Activated CD4-positive, CD25-positive, alpha-beta regulatory T cell (primary cell): Measurements from ENCODE around the gene TMEM131L.
A peak's percentile ranks its signal among the peaks of the same experiment; 100 is the strongest.

ENCODE experiments used
- DNase-seq, 4 experiments: peaks; one replicate each; lab custom pipeline; 2025; lab: John Stamatoyannopoulos, UW

Gene TMEM131L

GRCh38 chr4:153479101-153479500, 12.9 kb downstream of the TMEM131L start:
- DNase-seq, result no peak

GRCh38 chr4:153480704-153481103, 14.5 kb downstream of the TMEM131L start:
- no peak for DNase-seq

GRCh38 chr4:153481478-153481877, 15.3 kb downstream of the TMEM131L start:
- DNase-seq, result no peak

GRCh38 chr4:153483432-153484418, 17.6 kb downstream of the TMEM131L start:
- no peak for DNase-seq

GRCh38 chr4:153485359-153485758, 19.2 kb downstream of the TMEM131L start:
- no peak for DNase-seq

DNA sequence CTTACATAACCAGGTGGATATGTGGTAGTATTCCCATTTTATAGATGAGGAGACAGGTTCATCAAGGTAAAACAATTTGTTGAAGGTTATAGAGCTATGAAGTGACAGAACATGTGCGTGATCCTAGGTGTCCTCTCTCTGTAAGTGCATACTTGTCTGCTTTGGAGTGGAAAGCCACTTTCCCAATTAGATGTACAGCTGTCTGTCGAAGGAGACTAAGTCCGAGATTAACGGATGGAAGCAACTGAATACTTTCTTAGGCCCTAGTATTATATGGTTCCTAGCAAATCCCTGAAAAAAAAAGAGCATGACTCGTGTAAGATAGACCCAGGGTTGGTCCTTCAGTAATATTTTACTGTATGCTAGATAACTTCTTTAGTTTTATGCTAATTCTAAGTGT, 19.7 kb downstream of the TMEM131L start:
- DNase-seq, result no peak

DNA sequence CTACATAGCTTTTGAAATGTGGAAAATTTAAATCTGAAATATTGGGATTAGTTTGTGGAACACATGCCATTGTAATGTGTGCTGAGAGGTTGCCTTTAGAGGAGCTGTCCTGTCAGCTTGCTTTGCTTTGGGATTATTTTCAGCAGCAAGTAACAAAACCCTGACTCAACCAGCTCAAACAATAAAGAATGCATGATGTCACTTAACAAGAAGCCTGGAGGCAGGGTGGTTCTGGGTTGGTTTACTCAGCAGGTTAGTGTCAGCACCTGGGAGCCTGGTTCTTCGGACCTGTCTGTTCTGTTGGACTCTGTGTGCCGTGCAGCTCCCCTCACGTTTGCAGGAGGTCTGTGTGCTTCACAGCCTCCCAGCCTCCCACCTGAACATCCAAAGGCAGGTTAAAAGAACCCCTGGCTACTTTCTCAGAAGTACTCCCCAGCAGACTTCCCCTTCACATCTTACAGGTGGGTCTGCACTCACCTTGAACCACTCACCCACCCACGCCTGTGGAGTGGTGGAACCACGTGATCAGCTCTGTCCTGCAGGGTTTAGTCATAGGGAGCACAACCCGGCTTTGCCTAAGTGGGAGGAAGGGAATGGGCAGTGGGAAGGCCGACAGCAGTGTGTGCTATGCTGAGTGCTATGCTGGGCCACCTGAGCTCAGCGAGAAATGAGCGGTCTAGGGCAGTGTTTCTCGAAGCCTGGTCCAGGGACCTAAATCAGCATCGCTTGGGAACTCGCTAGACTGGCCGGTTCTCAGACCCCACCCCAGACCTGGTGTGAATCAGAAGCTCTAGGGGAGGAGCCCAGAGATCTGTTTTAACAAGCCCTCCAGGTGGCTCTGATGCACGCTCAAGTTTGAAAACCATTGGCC, 20.4 kb downstream of the TMEM131L start:
- DNase-seq, result no peak

- peak; percentile 31 to 50 (median 40) for DNase-seq
Measured at GRCh38 chr4:153488006-153488891, 22.1 kb downstream of the TMEM131L start.

DNA sequence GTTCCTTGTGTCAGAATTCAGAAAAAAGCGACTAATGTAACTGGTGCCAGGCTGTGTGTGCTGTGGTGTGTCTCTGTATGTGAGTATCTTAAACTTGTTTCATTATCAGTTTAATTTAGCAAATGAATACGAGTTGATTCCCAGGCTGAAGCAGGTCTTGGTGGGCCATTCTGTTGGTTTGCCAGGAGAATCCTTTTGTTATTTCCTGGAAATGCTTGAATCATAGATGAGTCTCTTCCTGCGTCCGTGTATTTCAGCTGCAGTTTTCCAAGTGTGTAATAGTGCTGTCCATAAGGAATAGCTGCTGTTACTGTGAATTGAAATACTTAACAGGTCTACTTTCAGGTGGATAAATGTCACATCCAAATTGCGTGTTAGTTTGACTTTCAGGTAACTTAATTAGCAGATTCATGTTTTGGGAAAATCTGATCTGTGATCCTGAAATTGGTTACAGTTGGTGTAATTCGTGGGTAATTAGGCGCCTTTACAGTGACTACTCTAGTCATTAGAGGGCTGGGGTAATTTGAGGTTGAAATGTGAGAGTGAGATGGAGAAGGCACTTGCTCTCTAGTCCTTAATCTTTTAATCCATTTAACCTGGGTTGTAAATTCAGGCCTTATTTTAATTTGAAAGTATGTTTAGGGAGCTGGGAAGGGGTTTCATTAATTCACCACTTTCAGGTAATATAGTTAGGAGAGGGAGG, 23.8 kb downstream of the TMEM131L start:
- DNase-seq, result no peak

DNA sequence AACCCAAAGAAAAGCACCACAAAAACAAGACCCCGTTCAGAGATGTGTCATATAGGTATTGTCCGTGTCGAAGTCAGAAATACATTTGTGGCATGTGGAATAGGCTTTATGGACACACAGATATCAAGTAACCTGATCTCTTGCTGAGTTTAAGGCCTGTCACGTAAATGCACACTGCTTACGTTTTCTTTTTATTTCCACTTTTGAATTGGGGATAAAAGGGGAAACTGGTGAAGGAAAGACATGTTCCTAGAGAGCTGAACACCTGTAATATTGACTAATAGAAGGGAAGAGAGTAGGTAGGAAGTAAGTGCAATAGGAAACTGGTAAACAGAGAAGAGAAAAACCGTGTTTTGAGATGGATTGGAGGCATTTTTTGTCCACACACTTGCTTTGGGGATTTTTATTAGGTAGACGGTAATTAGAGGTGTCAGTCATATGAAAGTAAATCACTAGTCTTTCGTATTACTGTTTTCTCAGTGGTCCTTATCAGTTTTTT, 24.9 kb downstream of the TMEM131L start:
- no peak for DNase-seq

DNA sequence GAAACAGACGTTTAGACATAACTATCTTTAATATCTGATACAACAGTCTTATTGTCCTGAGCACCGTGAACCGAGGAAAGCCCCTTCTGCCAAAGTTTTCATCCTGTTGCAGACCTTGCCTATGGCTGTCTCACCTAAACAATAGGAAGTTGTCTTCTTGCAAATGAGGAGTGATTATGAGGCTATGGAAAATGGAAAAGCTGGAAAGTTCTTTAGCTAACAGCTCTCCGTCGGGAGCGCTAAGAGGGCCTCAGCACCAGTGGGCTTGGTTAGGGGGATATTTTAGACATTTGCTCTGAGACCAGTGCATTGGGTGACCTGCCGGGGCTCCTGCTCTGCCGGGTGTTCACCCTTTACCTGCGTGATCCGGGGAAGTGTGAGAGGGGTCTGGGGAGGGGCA, 28.4 kb downstream of the TMEM131L start:
- no peak for DNase-seq

GRCh38 chr4:153495480-153496193, 29.5 kb downstream of the TMEM131L start:
- DNase-seq, result no peak

GRCh38 chr4:153497091-153497531, 31.0 kb downstream of the TMEM131L start:
- DNase-seq, result peak in 3 of 4 experiments; percentile 7 to 46 (median 10)

- no peak for DNase-seq
Measured at GRCh38 chr4:153497988-153498967, 32.1 kb downstream of the TMEM131L start.

DNA sequence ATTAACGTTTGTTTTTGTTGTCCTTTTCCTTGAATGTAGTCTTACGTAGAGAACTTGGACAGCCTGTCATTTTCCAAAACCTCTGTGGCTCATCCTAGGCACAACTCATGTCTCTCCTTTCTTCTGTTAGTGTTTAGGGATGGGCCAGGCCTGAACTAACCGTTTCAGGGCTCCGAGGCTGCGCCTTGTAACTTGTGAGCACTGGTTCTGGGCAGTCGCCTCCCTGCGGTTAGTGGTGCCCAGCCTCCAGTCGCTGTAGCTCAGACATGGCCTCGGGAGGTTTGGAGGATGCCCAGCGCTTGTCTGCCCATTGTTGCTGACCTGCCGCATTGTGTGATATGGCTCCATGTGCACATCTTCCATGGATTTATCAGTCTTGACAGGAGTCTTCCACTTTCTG, 32.8 kb downstream of the TMEM131L start:
- no peak for DNase-seq

DNA sequence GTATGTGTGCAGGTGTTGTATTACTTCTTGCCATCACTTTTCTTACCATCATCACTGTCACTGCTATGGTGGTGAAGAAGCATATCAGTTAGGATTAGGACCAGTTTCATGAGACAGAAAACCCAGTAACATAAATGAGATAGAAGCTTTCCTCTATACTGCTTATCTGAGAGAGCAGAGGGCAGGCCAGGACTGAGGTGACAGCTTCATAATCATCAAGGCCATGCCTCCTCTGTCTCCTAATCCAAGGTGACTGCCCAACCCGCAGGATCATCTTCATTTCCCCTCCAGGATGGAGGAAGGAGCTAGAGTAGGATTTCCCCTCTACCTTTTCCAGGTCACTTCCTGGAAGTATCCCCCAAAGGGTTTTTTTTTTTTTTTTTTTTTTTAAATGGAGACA, 35.4 kb downstream of the TMEM131L start:
- DNase-seq, result no peak

GRCh38 chr4:153502584-153502983, 36.4 kb downstream of the TMEM131L start:
- DNase-seq, result no peak

GRCh38 chr4:153506341-153507309, 40.5 kb downstream of the TMEM131L start:
- DNase-seq, result no peak
